HG03159 (cell line): ENCODE measurements around the gene CNTN5.
"Not testable (repeated sequence)": the region's sequence is repeated elsewhere in the genome, so short reads cannot be mapped to it uniquely, and the experiment has no call there.

ENCODE experiments used
- ATAC-seq: cut with Tn5 transposase; IDR thresholded peaks from one replicate; pipeline ENCODE4 v1.9.1; 2021; ENCODE audit warnings: mild to moderate bottlenecking, moderate library complexity; ENCODE audit not compliant: unreplicated experiment

The CNTN5 gene

DNA sequence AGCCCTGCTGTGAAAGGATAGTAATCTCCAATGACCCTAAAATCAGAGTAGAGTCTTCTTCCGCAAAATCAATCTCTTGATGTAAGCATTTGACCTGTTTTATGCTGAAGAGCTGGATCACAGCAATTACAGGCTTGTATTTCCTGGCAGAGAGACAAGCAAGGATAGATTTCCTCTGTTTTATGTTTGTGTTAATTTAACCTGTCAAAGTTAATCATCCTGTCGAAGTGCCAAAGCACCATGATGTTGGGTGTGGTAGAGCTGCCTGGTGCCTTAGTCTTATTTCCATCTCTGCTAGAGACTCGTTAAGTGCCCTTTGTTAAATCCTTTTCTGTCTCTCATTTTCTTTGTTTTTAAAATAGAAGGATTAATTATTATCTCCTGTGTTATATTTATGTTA is 248.1 kb downstream of the CNTN5 start:
- ATAC-seq, result no peak

GRCh38 chr11:99271527-99271926 is 250.8 kb downstream of the CNTN5 start:
- no peak for ATAC-seq

DNA sequence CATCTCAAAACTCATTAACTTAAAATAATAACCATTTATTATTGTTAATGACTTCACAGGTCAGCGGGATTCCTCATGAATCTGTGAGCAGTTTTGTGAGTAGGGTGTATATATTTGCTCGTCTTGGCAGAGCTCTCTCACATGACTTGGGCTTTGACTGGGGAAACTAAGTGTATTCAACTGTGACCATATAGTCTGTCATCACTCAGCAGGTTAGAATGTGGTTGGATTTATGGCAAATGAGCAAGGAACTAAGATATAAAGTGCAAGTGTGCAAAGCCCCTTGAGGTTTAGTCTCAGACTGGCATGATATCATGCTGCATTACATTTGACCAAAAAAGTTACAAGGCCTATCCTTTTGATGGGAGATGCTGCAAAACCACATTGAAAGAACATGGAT is 254.8 kb downstream of the CNTN5 start:
- no peak for ATAC-seq

GRCh38 chr11:99277281-99277680 is 256.5 kb downstream of the CNTN5 start:
- no peak for ATAC-seq

DNA sequence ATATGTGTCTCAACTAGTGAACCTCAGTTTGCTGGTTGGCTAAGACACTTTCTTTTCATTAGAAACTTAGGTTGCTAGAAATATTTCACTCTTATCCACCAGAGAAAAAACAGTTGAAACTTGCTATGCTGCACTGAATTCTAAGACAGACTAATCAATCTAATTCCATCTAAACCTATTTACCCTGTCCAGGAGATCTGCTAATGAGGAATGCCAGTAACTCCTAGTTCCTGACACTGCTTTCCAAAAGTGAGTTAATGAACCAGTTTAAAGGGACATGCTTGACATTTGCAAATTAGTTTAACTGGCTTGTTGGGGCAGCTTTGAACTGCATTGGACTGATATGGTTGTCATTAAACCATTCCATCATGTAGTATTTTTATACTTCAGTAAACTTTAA is 258.5 kb downstream of the CNTN5 start:
- no peak for ATAC-seq

DNA sequence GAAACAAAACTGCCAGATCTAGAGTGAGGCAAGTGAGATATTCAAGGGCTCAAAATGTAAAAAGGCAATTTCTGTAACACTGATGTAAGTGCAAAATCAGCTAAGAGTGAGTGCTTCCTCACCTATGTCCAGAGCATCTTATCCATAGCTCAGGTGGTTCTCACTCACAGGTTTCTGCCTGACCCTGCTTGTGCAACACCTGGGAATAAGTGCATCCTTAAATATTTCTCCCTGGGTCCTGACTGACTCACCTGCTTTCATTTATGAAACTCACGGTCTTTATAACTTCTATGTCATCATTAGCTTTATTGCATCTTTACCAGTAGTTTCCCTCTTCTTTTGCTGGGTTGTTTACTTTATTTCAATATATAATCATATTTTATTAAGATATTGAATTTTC is 260.6 kb downstream of the CNTN5 start:
- ATAC-seq, result no peak

DNA sequence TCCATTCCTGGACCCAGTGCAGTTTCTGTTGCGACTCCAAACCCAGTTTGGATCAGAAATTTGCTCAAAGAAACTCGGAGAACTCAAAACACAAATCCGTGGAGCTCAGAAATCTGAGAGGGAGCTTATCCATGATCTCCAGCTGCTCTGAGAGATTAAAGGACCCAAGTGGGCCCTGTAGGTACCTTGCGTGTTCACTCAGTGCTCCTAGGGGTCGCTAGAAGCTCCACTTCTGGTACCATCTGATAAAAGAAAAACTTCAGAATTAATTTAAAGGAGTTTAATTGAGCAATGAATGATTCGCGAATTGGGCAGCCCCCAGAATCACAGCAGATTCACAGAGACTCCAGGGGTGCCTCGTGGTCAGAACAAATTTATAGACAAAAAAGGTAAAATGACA is 277.2 kb downstream of the CNTN5 start:
- ATAC-seq, result not testable (repeated sequence)

- ATAC-seq, result no peak
Measured at GRCh38 chr11:99307510-99308088, 286.9 kb downstream of the CNTN5 start.

GRCh38 chr11:99311870-99312269 is 291.1 kb downstream of the CNTN5 start:
- no peak for ATAC-seq

GRCh38 chr11:99316776-99317520 is 296.2 kb downstream of the CNTN5 start:
- no peak for ATAC-seq

GRCh38 chr11:99320769-99321290 is 300.1 kb downstream of the CNTN5 start:
- ATAC-seq, result no peak

GRCh38 chr11:99325847-99326246 is 305.1 kb downstream of the CNTN5 start:
- no peak for ATAC-seq

- ATAC-seq, result no peak
Measured at GRCh38 chr11:99327066-99327465, 306.3 kb downstream of the CNTN5 start.

DNA sequence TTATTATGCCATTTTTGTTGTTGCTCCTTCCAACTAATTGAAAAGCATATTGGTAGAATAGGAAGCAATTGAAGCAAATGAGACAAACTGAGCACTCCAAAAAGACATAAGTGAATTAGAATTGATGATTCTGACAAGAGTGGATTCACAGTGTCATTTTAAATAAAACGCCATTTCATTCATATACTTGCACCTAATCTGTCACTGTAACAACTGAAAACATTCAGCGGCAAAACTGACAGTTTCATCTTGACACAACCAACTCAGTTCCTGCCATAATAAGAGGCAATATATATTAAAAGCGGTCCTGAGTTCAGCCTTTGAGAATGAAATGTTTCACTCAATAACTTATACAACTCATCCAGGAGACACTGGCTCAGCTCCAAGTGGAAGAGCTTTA is 306.8 kb downstream of the CNTN5 start:
- ATAC-seq, result no peak

- ATAC-seq, result no peak
Measured at GRCh38 chr11:99333621-99334020, 312.9 kb downstream of the CNTN5 start.

DNA sequence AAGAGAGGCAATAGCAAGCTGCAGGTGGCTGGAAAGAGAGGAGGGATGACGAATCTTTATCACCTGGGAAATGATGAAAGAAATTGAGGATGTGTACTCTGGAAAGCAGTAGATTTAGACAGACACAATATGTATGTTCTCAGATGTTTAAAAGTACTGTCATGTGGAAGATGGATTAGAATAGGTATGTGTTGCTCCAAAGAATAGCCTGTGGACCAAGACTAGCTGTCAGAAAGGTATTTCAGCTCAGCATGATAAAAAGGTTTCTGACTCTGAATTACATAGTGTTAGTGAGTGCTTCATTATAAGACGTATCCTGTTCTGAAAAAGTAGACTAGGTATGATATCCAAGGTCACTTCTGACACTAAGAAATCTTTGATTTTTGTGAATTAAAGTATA is 322.4 kb downstream of the CNTN5 start:
- no peak for ATAC-seq

- no peak for ATAC-seq
Measured at GRCh38 chr11:99349151-99349673, 328.5 kb downstream of the CNTN5 start.

DNA sequence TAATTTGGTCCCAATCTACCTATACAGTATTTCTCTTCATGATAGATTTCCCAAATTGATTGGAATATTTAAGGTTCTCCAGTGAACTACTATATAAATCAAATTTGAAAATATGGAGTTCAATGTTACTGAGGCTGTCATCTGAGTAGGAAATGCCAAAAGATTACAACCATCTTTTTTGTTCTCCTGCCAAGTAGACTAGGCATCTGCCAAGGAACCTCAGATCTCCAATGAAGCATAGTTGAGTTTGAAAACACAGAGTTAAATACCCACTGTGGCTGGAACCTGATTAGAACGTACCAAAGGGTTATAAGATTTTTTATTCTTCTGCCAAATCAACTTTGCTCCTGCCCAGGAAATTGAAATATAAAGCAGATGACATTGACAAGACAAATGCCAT is 330.9 kb downstream of the CNTN5 start:
- ATAC-seq, result no peak

GRCh38 chr11:99352642-99353041 is 331.9 kb downstream of the CNTN5 start:
- ATAC-seq, result no peak

- no peak for ATAC-seq
Measured at GRCh38 chr11:99366546-99366945, 345.8 kb downstream of the CNTN5 start.

DNA sequence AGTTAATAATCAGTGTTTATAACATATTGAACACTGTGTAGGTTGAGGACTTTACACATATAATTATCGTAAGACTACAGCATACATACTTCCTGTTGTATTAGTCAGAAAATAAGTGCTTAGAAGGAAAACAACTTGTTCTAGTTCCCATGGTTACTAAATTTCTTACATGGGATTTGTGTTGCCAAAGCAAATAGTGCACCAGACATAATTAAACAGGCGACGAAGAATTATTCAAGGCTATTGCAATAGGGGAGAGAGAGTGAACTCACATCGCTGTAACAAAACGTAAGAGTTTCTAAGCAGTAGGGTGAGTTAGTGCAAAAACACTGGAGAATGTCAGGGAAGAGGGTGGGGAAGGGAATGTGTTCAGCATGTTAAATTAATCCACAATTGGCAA is 347.8 kb downstream of the CNTN5 start:
- no peak for ATAC-seq

GRCh38 chr11:99370549-99371216 is 349.9 kb downstream of the CNTN5 start:
- ATAC-seq, result no peak
